LNCaP clone FGC (cell line): ENCODE data around the gene ACVR2B.

Source experiments
- DNase-seq: peaks from one replicate; pipeline ENCODE4 v3.0.0-alpha.2; 2011; ENCODE audit warnings: low read depth
- H3K4me3 ChIP-seq: 2 replicates; pipeline ENCODE4 v1.5.1; 2011; ENCODE audit warnings: mild to moderate bottlenecking, low read depth, low read length, control low read depth
- TF ChIP-seq, protein P1 (sequence below): IDR thresholded peaks from 2 replicates; pipeline ENCODE4 v1.5.1; 2012; ENCODE audit warnings: mild to moderate bottlenecking; ENCODE audit not compliant: control insufficient read depth, insufficient read depth; ENCODE audit errors: extremely low read depth

The ACVR2B gene

DNA sequence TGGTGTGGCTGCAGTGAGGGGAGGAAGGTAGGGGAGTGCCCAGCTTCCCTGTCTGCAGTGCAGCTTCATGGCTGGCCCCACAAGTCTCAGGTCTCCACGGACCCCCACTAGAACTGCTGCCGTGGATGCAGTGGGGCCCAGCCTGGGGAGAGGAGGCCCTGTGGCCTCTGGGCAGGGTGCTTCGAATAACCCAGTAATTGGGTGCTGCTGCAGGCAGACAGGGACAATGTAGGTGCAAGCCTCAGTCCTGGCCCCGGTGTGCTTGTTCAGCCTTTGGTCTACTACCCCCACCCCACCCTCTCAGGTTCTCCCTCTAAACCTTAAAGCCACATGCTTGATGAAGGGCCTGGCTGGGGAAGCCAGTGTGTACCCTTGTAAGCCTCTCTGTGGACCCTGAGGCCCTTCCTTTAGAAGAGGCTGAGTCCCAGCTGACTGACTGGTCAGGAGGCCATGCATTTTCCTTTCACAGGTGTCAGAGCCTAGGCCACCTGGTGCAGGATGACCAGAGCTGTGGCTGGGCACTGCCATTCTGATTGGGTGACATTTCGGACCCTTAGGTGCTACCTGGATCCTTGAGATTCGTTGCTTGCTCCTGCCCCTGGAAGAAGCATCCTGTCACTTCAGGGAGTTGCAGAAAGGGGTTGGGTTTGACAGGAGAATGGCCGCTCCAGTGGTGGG lies 21.4 kb downstream of the ACVR2B start:
- DNase-seq, result no peak
- no peak overlapping the region for H3K4me3 ChIP-seq

DNA sequence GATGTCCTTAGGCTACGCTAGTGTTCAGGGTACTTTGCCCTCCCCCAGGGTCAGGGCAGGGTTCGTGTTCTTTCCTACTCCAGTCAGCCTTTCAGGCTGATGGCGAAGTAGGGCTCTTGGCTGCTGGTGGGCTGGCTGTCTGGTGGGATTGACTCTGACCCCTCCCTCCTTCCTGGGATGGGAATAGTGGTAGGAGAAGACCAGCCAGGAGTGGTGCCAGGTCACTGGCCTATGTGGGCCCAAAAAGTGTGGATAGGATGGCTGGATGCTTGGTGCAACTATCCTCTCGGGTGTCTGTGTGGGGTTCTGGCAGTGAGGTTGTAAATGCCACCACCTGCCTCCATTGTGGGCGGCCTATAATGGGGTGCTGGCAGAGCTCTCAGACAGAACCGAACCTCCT lies 22.0 kb downstream of the ACVR2B start:
- no peak for DNase-seq
- TF ChIP-seq, protein P1, sequence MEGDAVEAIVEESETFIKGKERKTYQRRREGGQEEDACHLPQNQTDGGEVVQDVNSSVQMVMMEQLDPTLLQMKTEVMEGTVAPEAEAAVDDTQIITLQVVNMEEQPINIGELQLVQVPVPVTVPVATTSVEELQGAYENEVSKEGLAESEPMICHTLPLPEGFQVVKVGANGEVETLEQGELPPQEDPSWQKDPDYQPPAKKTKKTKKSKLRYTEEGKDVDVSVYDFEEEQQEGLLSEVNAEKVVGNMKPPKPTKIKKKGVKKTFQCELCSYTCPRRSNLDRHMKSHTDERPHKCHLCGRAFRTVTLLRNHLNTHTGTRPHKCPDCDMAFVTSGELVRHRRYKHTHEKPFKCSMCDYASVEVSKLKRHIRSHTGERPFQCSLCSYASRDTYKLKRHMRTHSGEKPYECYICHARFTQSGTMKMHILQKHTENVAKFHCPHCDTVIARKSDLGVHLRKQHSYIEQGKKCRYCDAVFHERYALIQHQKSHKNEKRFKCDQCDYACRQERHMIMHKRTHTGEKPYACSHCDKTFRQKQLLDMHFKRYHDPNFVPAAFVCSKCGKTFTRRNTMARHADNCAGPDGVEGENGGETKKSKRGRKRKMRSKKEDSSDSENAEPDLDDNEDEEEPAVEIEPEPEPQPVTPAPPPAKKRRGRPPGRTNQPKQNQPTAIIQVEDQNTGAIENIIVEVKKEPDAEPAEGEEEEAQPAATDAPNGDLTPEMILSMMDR, result no peak
- no peak overlapping the region for H3K4me3 ChIP-seq

More for the DNA sequence above, 21.4 kb downstream of the ACVR2B start:
- TF ChIP-seq, protein P1, result no peak

DNA sequence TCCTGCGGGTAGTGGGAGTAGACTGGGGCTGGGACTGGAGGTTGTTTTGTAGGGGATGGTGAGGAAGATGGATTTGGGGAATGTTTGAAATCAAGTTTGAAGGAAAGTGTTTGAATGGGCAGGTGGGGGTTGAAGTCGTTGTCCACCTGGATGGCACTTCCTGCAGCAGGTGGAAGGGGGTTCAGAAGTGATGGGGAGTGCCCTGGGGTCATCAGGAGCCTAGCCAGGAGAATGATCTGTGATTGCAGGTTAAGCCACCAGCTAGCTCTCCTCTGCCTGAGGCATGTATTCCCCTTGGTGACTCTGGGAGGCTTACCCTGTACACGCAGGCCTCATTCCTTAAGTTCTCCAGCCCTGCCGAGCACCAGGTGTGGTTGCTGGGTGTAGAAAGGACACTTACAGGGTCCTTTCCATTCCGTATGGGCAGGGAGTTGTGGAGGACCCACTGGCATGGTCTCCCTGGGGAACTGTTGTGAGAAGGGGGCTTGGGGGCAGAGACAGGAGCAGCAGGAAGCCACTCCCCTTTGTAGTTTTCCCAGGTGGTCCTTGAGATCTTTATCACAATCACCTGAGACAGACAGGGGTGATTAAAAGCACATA lies 22.6 kb downstream of the ACVR2B start:
- H3K4me3 ChIP-seq, result no peak overlapping the region
- DNase-seq, result no peak
- TF ChIP-seq, protein P1, result no peak

DNA sequence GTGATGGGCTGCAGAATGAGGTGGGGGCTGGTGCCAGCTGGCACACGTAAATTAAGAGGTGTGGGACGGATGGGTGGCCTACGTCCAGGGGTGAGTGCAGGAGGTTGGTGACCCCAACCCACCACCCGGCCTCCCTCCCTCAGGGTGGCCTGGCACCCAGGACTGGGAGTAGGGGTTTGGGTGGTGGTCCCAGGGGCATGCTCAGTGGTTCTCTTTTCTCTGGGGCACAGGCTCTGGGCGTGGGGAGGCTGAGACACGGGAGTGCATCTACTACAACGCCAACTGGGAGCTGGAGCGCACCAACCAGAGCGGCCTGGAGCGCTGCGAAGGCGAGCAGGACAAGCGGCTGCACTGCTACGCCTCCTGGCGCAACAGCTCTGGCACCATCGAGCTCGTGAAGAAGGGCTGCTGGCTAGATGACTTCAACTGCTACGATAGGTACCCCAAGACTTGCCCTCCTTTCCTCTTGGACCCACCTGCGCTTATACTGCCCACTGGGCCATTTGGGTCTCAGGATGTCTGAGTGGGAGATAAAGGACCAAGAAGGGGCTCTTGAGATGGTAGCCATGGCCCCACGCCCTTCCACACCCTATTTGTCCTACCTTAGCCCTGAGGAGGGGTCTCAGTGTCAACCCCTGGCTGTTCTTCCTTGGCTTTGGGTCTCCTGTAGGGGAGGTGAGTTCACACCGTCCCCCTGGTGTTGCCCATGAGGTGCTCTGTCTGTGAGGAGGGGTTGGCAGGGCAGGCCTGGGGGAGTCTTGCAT lies 23.5 kb downstream of the ACVR2B start:
- TF ChIP-seq, protein P1, result no peak
- H3K4me3 ChIP-seq, result no peak overlapping the region
- DNase-seq, result no peak

DNA sequence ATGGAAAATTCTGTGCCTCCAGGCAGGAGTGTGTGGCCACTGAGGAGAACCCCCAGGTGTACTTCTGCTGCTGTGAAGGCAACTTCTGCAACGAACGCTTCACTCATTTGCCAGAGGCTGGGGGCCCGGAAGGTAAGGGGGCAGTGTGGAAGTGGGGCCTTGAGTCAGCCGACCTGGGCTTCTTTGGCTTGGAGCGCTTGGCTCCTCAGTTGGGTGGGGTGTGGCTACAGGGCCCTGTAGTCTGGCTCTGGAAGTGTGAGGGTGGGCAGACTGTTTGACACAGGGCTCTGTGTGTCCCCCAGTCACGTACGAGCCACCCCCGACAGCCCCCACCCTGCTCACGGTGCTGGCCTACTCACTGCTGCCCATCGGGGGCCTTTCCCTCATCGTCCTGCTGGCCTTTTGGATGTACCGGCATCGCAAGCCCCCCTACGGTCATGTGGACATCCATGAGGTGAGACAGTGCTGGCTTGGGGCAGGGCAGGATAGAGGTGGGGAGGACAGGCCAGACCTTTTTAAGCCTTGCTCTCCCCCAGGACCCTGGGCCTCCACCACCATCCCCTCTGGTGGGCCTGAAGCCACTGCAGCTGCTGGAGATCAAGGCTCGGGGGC lies 24.3 kb downstream of the ACVR2B start:
- TF ChIP-seq, protein P1, result no peak
- H3K4me3 ChIP-seq, result no peak overlapping the region
- no peak for DNase-seq

DNA sequence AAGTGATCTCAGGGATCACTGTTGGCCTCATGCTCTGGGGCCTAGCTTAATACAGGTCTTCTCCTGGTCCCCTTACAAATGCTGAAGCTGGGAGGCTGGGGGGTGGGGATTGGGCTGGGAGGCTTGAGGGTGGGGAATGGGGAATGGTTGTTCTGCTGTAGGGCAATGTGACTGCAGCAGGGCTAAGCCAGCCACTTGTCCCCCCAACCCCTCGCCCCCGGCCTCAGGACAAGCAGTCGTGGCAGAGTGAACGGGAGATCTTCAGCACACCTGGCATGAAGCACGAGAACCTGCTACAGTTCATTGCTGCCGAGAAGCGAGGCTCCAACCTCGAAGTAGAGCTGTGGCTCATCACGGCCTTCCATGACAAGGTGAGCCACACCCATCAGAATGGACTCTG lies 25.2 kb downstream of the ACVR2B start:
- no peak overlapping the region for H3K4me3 ChIP-seq
- TF ChIP-seq, protein P1, result no peak
- DNase-seq, result no peak
